HG03039 (cell line): ENCODE data around the gene STK39.

Source experiments
- ATAC-seq: cut with Tn5 transposase; IDR thresholded peaks from one replicate; pipeline ENCODE4 v1.9.1; 2021; ENCODE audit warnings: mild to moderate bottlenecking, moderate library complexity; ENCODE audit not compliant: unreplicated experiment

STK39 gene

DNA sequence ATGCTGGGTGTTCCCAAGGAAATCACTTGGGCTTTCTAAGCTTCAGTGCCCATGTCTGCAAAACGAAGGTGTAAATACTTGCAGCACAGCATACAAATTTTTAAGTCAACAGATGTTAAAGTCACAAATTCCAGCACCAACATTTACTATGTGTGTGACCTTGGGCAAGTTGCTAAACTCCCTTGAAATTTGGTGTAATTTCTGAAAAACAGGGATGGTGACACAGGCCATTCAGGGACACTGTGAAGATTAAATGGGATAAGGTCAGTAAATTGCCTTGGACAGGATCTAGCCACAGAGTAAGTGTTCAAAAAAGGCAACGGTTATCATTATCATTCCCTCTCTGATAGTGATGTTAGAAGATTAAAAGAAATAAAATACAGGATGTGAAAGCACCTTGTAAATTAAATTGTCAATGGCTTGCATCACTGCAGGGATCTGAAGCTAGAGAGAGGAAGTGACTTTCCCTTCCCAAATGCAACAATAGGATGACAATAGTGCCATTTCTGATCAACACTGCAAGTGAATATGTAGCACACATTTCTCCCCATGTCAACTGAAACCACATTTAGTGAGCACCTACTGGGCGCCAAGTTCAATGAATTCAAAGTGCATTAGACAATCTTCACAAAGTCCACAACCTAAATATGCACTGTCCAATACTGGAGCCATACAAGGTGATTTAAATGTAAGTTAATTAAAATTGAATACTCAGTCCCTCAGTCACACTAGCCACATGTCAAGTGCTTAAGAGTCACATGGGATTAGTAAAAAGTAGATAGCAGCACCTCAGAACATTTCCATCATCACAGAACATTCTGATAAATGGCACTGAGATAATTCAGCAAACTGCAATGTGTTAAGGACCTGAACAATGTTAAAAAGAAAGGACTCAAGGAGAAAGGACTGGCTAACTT lies 81.2 kb downstream of the STK39 start:
- ATAC-seq = no peak

DNA sequence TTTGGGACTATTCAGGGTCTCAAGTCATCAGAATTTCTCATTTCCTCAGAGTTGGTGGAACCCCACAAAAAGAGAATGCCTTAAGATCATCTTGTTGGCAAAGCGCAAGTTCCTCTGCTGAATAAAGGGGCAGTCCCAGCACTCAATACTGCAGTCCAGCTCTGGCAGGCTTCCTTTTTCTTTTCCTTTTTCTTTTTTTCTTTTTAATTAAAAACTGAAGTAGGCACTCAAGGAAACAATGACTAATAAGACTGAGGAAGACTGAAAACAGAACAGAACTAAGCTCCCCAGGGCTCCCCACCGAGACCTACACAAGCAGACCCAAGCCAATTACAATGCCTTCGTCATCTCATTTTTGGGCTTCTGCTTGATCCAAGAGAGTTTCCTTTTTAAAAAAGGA lies 82.0 kb downstream of the STK39 start:
- ATAC-seq = no peak

DNA sequence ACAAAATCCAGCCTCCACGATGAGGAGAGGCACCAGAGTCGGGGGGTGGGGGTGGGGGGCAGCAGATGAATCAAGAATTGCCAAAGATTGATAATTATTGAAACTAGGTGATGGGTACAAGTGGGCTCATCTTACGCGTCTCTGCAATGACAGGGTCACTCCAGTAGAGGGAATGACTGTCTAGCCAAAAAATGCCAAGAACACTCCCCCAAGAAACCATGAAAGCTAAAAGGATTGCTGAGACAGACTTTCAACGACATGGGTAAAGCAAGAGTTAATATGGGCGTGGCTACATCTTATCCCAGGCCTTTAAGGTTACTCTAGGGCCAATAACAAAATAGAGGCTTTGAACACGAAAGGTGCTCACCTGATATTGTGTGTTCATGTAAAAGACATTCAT lies 86.5 kb downstream of the STK39 start:
- ATAC-seq = no peak

DNA sequence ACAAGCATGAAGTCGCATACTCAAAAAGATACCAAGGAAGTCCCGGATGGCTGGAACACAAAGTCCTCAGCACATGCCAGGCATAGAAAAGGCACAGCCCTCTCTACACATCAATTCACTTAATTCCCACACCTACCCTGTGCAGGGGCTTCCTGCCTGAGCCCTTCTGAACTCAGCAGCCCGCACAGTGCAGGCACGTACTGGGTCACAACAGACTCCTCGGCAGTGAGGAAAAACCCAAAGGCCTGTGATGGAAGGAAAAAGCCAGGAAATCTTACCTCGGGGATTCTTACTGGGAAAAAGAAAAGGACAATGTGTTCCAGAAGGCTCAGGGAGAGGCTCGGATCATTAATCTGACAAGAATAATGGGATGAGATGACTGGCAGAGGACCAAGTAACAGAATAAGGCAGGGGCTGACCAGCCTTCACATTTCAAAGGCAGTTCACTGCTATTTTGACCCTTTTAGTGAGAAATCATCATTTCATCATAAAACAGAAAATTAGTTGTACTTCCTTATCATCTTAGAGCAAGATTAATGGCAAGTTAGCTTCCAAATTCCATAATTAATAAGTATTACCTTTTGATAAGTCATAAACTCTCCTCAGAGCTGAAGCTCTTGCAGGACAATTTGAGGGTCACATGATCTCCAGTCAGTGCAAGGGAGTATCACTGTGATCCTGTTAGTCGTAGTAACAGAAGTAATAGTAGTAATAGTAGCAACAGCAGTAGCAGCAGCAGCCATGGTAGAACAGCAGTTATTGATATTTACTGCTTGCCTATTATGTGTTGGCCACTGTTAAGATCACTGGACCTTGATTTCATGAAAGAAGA lies 87.4 kb downstream of the STK39 start:
- no peak for ATAC-seq

DNA sequence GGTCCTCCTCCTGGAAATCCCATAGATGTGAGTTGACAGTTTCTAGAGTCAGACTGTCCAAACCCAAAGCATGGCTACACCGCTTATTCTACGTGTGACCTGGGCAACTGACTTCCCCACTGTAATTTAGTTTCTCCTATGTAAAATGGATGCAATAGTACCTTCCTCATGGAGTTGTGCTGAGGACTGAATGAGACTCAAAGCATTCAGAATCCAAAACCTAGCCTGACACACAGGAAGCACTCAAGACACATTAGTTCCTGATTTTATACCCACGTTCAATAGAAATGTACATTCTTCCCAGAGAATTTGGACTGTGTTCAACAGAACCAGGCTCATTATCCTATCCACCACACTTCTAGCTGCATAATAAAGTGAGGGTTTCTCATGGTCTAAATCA lies 88.8 kb downstream of the STK39 start:
- no peak for ATAC-seq

DNA sequence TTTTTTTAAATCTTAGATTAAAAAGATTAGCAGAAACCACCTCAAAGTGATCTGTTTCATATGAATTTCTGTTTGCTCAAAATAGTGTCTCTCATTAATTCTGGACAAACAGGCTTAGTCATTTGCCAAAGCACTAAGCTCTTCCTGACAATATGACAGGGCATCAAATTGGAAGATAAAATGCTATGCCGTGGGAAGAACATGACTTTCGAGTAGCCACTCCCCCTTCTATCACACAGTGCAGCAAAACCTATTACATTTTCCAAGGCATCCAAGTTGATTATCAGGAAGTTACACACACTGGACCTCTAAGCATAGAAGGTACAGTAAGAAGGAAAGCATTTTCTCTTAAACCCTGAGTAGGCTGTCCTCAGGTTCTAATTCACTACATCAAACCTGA lies 89.5 kb downstream of the STK39 start:
- no peak for ATAC-seq

DNA sequence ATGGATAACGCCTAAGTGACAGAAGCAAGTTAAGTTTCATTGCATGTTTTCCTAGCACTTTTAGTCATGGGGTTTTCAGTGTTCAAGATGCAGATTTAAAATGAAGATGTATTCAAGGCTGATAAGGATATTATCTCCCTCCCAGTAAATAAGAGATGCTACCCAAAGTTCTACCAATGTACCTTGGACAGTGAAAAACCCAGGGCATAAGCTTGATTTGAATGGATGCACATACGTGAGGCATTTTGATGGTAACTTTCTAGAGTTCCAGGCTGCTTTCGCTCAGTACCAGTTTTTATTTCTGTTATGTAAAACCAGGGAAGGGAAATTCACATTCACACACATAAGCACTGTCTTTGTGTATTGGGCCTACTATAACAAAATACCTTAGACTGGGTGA lies 90.3 kb downstream of the STK39 start:
- no peak for ATAC-seq

DNA sequence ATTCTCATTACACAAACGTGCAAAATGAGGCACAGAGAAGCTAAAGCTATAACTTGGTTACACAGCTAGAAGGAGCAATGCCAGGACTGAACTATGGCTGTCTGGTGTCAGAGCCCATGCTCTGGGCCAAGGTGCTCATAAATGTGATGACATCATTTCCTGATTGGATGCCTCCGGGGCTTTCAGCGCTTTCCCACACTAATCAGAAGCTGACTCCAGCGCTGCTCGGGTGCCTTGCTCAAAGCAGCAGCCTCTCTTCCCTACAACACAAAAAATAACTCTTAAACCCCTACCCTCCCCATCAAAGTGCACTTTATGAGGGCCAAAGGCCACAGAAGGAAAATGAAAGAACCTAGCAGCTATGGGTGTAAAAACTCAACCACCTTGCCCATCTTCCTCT lies 90.7 kb downstream of the STK39 start:
- no peak for ATAC-seq

DNA sequence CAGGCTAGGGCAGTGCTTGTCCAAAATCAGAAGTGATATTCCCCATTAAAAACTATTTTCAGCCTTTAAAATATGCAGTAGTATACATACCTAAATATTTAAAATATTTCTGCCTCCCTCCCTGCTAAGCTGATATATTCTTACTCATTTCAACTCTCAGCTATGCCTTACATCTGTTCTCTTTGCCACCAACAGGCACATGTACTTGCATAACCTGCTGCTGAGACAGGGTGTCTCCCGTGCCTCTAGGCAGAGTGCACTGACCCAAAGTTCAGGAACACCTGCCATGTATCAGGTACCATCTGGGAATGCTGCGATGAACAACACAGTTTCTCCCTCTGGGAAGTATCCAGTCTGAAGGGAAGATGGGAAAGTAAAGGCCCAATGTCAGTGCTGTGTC lies 91.7 kb downstream of the STK39 start:
- ATAC-seq = no peak

DNA sequence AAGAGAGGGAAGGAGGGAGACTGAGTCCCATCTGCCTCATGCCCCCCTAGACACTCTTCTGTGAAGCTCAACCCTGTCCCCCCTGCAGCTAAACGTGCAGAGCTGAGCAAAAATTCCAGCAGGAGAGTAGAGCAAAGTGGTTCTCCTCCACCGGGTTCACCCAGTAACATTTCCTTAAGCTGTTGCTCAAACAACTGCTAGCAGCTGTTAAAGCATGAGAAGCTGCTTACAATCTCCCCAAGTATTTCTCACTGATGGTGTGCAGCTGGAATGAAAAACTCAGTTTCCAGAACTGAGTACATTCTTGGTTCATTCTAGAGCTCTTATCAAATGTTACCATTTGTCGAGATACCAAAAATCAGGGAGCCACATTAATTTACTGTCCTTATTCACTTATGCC lies 92.3 kb downstream of the STK39 start:
- no peak for ATAC-seq

DNA sequence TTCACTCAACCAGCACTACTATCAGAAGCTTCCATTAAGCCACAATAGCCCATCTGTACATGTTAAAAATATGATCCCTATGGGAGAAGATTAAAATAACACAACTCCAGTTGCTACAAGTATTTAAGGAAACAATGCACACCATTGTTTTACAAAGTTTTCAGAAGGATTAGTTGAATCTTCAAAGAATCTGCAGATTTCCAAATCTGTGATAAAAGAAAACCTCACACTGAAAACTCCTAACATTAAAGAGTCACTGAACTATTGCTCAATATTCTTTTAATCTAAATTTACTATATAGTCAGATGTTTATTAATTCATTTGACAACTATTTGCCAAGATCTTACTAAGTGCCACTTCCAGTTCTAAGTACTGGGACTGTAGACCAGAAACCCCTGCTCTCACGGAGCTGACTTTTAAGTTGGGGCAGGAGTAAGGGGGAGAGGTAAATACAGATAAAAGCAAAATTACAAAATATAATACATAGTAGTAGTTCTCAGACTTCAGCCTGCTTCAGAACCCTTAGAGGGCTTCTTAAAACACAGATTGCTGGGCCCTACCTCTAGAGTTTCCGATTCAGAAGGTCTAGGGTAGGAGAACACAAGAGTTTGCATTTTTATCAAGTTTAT lies 94.4 kb downstream of the STK39 start:
- ATAC-seq = no peak

DNA sequence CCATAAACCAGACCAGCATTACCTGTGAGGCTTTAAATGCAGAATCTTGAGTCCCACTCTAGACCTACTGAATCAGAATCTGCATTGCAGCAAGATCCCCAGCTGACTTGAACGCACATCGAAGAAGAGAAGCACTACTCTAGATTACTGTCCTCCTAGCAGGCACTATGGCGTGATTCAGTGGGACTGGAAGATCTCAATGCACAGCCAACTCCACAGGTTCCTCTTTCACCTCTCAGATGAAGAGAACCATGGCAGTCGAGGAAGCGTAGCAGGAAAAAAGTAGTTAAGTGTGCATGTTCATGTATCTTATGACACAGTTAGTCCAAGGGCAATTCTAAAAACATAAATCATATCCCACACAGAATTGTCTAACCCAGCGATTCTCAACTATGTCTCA lies 97.4 kb downstream of the STK39 start:
- no peak for ATAC-seq

DNA sequence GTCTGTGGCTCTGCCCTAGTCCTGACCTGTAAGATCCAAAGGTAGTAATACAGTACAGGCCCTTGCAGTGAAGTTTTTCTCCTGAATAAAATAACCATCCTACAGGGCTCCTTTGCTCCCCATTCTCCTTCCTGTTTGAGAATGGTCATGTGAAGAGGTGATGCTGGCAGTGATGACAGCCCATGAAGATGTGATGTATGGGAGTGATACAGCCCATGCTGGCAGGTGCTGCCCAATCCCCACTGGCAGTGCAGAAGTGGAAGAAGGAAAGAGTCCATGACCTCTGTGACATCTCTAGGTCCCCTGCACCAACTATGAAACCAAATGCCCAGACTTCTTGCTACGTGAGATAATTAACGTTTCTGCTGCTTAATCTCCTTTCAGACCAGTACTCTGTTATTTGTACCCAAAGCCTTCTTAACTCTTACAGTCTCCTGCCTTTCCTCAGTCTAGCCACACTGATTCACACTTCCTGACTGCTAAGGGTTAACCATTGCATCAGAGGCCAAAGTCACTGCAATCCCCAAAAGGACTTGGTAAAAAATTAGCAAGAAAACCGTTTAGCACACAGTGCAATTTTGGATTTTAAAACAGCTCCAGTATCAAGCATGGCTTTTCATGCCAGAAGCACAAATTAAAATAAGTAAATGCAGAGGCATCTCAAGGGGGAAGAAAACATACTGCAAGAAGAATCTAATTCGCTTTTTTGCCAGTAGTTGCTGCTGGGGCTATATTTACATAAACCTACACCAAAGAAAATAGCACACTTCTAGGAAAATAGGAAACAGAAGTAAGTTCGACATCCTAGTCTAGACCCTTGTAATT lies 98.0 kb downstream of the STK39 start:
- ATAC-seq = no peak

DNA sequence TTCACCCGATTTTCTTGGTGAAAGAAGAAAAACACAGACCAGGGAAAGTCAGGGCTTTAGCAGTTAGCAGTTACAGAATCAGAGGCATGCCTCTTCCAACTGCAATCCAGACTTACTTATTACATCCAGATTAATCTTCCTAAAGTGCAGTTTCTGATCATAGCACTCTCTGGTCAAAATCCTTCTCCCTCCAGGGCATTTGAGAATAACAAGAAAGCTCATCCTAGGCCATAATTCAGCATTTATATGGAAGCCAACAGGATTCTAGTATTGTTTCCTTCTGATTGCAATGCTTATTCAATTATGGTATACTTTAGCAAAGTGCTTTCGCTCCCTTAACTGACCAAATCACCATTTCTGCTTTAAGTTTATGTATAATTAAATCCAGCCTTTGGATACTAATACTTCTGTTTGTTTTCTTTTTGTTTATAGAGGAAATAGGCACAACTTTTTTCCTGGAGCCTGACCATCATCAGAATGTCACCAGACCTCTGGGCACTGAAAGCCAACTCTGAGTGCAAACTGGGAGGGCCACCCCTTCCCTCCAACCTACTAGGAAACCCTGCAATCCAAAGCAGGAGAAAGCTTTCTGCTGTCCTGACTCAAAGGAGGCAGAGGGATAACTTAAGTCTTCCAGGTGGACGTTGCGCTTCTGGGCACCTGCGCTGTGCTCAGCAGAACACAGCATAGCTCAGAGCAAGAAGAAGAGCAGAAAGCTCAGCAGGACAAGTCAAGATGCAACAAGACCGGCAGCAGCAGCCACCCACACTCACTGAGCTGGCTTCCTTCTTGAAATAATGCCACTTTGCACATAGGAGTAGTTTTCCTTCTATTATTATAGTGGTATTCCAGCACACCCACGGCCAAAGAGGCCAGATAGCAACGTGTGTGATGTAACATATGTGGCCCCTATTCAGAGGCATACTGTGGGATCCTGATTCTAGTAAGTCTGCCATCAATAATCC lies 99.3 kb downstream of the STK39 start:
- no peak for ATAC-seq

DNA sequence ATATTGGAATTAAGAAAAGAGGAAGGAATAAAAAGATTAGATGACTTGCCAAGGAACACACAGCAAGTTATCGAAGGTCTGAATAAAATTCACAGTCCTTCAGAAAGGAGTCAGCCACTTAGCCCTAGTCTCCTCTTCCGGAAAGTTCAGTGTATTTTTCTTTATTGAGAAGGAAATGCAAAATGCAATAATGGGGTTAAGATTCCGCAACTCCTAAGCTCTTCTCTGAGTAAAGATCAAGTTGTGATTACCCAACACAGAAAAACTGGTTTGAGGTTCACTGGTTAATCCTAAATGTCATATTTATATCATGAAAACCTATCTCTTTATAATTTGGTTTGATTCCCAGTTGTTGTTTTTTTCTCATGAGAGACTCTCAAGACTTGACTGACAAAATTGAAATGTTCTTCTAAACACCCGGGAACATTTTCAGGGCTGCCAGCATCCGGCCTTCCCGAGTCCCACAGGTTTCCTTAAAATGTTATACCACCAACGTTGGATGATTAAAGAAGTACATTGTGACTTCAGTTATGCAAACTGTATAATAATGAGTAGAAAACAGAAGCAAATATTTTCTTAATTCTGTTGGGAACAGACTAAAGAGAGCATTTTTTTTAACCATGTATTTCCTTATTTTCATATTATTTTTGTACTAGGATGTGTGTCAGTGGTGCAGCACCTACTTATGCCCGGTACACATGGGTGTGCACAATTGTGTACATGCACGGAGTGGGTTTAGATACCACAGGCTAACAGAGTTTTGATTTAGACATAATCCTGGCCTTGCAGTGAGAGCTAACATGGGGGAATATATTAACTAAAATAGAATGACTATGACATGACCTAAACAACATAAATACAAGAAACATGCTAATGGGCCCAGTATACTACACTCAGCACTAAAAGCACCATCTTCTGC lies 100.2 kb downstream of the STK39 start:
- no peak for ATAC-seq

DNA sequence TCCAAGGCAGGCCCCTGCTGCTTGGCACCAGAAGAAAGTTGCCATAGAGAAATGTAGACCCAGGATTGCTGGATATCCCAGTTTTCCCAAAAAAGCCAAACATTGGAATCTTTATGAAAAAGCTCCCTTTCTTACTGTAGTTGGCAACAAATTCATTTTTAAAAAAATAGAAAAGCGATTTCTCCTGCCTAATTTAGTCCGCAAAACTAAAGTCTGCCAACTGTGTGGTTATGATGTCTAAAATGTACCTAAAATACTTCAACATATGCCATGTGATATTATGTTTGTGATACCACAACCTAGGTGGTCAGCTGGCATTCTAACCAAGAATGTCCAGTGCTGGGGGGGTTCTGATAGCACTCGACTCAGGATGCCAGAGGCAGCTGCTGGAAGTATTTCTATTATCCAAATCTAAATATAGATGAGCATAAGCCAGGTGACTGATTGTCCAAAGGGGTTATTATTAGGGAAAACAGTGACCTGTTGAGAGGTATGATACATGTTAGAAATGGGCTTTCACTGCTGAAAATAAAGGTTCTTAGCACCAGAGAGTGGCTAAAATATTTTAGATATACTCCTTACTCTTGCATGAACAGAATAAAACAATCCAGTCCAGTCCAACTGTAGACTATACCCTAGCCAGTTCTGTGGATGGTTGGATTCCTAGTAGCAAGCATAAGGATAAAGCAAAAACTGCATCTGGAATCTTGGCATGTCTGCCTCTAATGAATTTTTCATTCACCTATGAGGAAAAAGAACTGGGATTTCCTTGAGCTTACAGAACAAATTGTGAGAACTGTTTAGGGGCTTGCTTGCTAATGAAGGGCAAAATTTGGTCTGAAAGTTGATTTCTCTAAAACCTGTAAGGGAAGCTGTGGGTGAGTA lies 101.7 kb downstream of the STK39 start:
- no peak for ATAC-seq

DNA sequence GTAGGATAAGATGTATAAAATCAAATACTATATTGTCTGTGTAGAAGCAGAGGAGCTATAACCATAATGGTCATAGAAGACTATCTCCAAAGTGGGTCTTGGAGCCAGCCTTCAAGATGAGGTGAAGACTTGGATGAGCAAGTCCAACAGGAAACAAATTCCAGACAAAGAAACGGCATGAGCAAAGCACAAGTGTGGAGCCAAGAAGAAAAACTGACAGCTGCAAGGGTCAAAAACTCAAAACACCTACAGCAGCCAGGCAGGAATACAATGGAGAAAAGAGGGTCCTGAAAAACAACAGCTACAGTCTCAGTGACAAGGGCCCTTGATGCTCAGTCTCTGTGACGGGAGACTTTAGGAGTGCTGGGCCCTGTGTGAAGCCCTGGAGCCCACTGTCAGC lies 102.4 kb downstream of the STK39 start:
- no peak for ATAC-seq

DNA sequence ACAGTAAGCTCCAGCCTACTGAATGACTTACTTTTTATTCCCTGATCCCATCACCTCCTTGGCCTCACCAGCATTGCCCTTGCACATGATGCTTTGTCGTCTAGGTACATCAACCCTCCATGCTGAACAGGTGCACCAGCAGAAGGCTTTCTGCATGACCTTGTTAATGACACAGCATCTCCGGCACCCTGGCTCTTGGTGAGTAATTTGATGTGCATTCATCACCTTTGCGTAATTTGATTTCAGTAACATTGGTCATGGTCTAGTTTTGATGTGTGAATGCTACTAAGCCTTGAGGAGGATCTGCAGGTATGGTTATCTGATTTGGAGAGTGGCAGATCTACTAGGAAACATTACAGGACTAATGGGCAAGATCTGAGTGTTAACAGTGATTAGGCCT lies 103.6 kb downstream of the STK39 start:
- no peak for ATAC-seq
